Natural killer cell treated with Interleukin-12 subunit alpha and Interleukin-12 subunit beta and Interleukin-15 and Interleukin-18, amount 100 ng/mL, for 72 hours (primary cell): ENCODE measurements around the gene TXNDC5. TPM values are rescaled to one million over a fixed set of nuclear protein-coding genes. Genes with fewer than 3 reads are reported as not detected.

Source experiments
- ATAC-seq, 2 donors: fragments of 150-1000 bp; cut with Tn5 transposase in 1 of 2; sonication (Bioruptor Pico), chemical (Tn5 transposase) in 1 of 2; 2 replicates each; pipeline ENCODE4 v1.10.0; 2021
- DNase-seq: peaks from one replicate; pipeline ENCODE4 v3.0.0; 2022; ENCODE audit warnings: low spot score
- H3K27ac Mint-ChIP-seq, 2 donors: 1 replicate in 1 of 2; 2 replicates in 1 of 2; pipeline ENCODE4 v1.8.0; 2022; ENCODE audit warnings: mixed read lengths in 2 of 2, mild to moderate bottlenecking in 1 of 2, moderate library complexity in 1 of 2
- H3K27me3 Mint-ChIP-seq, 2 donors: 1 replicate in 1 of 2; 2 replicates in 1 of 2; pipeline ENCODE4 v1.8.0; 2022; ENCODE audit warnings: mixed read lengths in 2 of 2
- H3K36me3 Mint-ChIP-seq: one replicate; pipeline ENCODE4 v1.8.0; 2022; ENCODE audit warnings: mixed read lengths
- H3K4me1 Mint-ChIP-seq, 2 donors: 1 replicate in 1 of 2; 2 replicates in 1 of 2; pipeline ENCODE4 v1.8.0; 2022; ENCODE audit warnings: low read depth in 2 of 2, mixed read lengths in 2 of 2, mild to moderate bottlenecking in 1 of 2
- H3K4me3 Mint-ChIP-seq: one replicate; pipeline ENCODE4 v1.8.0; 2022; ENCODE audit warnings: mixed read lengths
- H3K9me3 Mint-ChIP-seq: 2 replicates; pipeline ENCODE4 v1.8.0; 2022; ENCODE audit warnings: mixed read lengths
- total RNA-seq, 2 donors: library from RNA; stranded (reverse); gene quantifications; one replicate each; pipeline ENCODE4 v1.2.3, GENCODE V29; 2022

TXNDC5 gene
- total RNA-seq, result 100 to 1,000 TPM in 1 of 2 donors, 10 to 100 TPM in 1; 54.9 to 110 TPM

DNA sequence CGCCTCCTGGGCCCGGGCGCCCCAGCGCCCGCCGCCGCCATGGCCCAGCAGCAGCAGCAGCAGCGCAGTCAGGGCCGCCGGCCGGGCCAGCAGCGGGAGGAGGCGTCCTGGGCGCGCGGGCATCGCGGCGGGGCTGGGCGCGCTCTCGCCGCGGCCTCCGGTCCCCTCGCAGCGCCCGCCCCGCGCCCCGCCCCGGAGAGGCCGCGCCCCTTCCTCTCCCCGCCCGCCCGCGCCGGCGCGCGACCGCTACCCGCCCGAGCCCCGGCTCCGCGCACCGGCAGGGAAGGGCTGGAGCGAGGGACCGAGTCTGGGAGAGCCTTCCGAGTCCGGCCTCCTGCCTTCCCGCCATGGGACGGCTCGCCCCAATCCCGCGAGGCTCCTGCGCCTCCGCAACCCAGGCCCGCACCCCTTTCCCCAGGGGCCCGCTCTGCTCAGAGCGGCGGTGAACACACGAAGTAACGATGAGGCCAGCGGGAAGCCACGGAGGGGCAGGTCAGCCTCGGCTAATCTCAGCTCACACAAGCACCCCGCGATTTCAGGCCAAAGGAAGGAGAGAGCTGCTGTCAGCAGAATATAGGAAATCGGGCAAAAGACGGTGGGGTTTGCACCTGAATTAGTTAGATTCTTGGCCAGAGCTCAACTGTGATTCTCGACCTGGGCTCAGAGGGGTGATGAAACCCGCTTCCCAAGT, at the start of gene TXNDC5:
Gene TXNDC5, minus strand, starts transcription at position 135 of the 691 bp plus-strand sequence. Its CDS starts 12 bp downstream, at position 123.
- peak within 1 kb of the TSS; percentile 84 for H3K4me3 Mint-ChIP-seq
- DNase-seq (peak; percentile 83), ATAC-seq (peak; percentile 89 to 94)
- H3K36me3 Mint-ChIP-seq, result no peaks in the 10 kb centered on the region
- H3K27me3 Mint-ChIP-seq, result no peaks in the 10 kb centered on the region
- H3K9me3 Mint-ChIP-seq, result no peaks in the 10 kb centered on the region
- H3K27ac Mint-ChIP-seq, result peak within 1 kb of the TSS; percentile 24 to 55
- peaks cover 9 to 10% of the 10 kb centered on the region in 2 donors for H3K4me1 Mint-ChIP-seq

GRCh38 chr6:7960141-7960540, 49.6 kb upstream of the TXNDC5 start:
- H3K4me1 Mint-ChIP-seq, result no peaks in the 10 kb centered on the region
- no peak for ATAC-seq

GRCh38 chr6:7959453-7959852, 48.9 kb upstream of the TXNDC5 start:
- Mint-ChIP-seq H3K4me1 (no peaks in the 10 kb centered on the region), H3K4me3 (no peak overlapping the region), H3K27ac (no peak overlapping the region), H3K36me3 (no peaks in the 10 kb centered on the region), H3K27me3 (peaks cover 0 to 7% of the 10 kb centered on the region in 2 donors), H3K9me3 (no peaks in the 10 kb centered on the region)
- ATAC-seq (no peak), DNase-seq (no peak)

More at GRCh38 chr6:7960141-7960540, 49.6 kb upstream of the TXNDC5 start:
- Mint-ChIP-seq H3K27me3 (peaks cover 0 to 5% of the 10 kb centered on the region in 2 donors), H3K27ac (no peak overlapping the region), H3K36me3 (no peaks in the 10 kb centered on the region), H3K9me3 (peaks cover 1% of the 10 kb centered on the region), H3K4me3 (no peak overlapping the region)
- DNase-seq, result no peak

DNA sequence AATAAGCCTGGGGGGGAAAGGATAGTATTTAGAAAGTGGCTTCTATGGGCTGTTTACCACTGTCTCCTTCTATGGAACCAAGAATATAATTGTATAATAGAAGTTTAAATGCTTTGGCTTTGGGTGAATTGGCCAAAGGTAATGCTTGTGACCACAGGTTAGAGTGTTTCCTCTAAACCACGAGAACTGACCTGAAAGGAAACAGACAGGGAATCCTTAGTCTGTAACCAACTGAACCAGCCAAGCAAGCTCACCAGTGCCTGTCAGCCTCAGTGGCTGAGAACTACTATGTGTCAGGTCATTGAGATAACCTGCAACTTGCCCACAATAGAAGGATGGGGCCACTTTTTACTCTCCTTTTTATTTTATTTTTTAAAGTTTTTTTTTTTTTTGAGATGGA, 47.9 kb upstream of the TXNDC5 start:
- Mint-ChIP-seq H3K36me3 (no peaks in the 10 kb centered on the region), H3K4me1 (no peaks in the 10 kb centered on the region), H3K27me3 (peaks cover 0 to 7% of the 10 kb centered on the region in 2 donors), H3K27ac (no peak overlapping the region), H3K4me3 (no peak overlapping the region), H3K9me3 (no peaks in the 10 kb centered on the region)
- DNase-seq, result no peak
- ATAC-seq, result no peak

DNA sequence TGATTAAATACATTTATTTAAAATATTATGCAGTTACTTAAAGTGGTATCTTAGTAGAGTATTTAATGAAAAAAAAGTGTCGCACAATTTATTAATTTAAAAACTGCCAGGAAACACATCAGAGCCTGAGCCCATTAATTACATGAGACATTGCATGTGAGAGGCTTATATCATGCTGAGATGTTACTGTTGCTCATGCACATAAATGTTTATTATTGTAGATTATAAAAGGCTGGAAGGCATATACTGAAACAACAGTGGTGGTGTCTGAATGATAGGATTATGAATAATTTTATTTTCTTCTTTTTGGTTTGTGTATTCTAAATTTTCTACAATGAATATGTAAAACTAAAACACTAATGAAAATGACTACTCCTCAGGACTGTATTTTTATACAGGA, 45.7 kb upstream of the TXNDC5 start:
- Mint-ChIP-seq H3K4me1 (no peaks in the 10 kb centered on the region), H3K4me3 (no peak overlapping the region), H3K27me3 (peaks cover 9 to 10% of the 10 kb centered on the region in 2 donors), H3K27ac (no peak overlapping the region), H3K9me3 (no peaks in the 10 kb centered on the region), H3K36me3 (no peaks in the 10 kb centered on the region)
- ATAC-seq, result no peak
- no peak for DNase-seq

DNA sequence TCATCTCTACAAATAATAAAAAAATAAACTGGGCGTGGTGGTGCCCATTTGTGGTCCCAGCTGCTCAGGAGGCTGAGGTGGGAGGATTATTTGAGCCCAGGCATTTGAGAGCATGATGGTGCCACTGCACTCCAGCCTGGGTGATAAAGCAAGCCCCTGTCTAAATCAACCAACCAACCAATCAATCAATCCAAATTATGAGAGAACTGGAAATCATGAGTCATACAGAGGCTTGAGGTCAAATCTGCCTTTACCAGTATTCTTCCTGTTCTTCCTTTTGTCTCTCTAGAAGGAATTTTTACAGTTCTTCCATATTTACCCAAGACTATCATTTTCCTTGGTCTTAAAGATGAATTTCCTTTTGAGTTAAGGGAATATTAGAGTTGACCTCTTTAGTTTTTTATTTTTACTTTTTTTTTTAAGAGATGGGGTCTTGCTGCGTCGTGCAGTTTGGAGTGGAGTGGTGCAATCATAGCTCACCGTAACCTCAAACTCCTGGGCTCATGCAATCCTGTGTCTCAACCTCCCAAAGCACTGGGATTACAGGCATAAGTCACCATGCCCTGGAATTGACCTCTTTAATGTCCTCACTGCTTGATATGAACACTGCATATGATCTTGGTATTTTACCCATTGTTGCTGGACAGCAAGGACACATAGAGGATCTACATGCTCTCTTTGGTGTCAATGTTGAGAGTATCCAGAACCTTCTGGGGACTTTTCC, 44.1 kb upstream of the TXNDC5 start:
- ATAC-seq (no peak), DNase-seq (no peak)
- no peak overlapping the region for H3K4me3 Mint-ChIP-seq
- H3K4me1 Mint-ChIP-seq, result no peaks in the 10 kb centered on the region
- no peaks in the 10 kb centered on the region for H3K36me3 Mint-ChIP-seq
- H3K9me3 Mint-ChIP-seq, result no peaks in the 10 kb centered on the region
- no peak overlapping the region for H3K27ac Mint-ChIP-seq
- H3K27me3 Mint-ChIP-seq, result peaks cover 9 to 10% of the 10 kb centered on the region in 2 donors

DNA sequence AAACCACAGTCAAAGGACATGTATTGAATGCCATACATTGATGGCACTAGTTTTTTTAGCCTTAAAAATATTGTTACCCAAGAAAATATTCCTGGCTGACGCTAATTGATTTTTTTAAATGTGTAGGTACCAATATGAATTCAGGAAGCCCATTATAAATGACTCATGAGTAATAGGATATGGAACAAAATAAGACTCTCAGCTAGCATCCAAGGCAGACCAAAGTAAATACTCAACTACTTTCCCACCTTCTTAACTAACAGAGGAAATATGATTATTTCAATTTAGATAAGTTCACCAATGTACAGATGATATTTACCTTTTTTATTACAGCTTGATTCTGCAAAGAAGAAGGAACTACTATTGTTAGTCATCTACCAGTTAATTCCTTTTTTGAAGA, 43.2 kb upstream of the TXNDC5 start:
- DNase-seq, result no peak
- no peaks in the 10 kb centered on the region for H3K9me3 Mint-ChIP-seq
- no peak for ATAC-seq
- H3K4me1 Mint-ChIP-seq, result no peaks in the 10 kb centered on the region
- H3K27me3 Mint-ChIP-seq, result peaks cover 10 to 14% of the 10 kb centered on the region in 2 donors
- H3K27ac Mint-ChIP-seq, result no peak overlapping the region
- H3K4me3 Mint-ChIP-seq, result no peak overlapping the region
- no peaks in the 10 kb centered on the region for H3K36me3 Mint-ChIP-seq

GRCh38 chr6:7939864-7940228, 29.3 kb upstream of the TXNDC5 start:
- H3K27me3 Mint-ChIP-seq, result peaks cover 0 to 5% of the 10 kb centered on the region in 2 donors
- H3K27ac Mint-ChIP-seq, result no peak overlapping the region
- ATAC-seq (no peak), DNase-seq (no peak)
- no peak overlapping the region for H3K4me3 Mint-ChIP-seq
- H3K4me1 Mint-ChIP-seq, result no peaks in the 10 kb centered on the region
- no peaks in the 10 kb centered on the region for H3K9me3 Mint-ChIP-seq
- no peaks in the 10 kb centered on the region for H3K36me3 Mint-ChIP-seq

GRCh38 chr6:7939184-7939863, 28.7 kb upstream of the TXNDC5 start:
- no peak for ATAC-seq
- Mint-ChIP-seq H3K4me3 (no peak overlapping the region), H3K4me1 (no peaks in the 10 kb centered on the region), H3K9me3 (no peaks in the 10 kb centered on the region), H3K27me3 (peaks cover 0 to 5% of the 10 kb centered on the region in 2 donors), H3K36me3 (no peaks in the 10 kb centered on the region), H3K27ac (no peak overlapping the region)
- no peak for DNase-seq

- Mint-ChIP-seq H3K27me3 (peaks cover 0 to 7% of the 10 kb centered on the region in 2 donors), H3K27ac (no peak overlapping the region), H3K4me3 (no peak overlapping the region), H3K36me3 (no peaks in the 10 kb centered on the region), H3K4me1 (no peaks in the 10 kb centered on the region), H3K9me3 (no peaks in the 10 kb centered on the region)
- ATAC-seq, result no peak
- DNase-seq, result no peak
Observed at GRCh38 chr6:7938562-7939183, 28.1 kb upstream of the TXNDC5 start.

DNA sequence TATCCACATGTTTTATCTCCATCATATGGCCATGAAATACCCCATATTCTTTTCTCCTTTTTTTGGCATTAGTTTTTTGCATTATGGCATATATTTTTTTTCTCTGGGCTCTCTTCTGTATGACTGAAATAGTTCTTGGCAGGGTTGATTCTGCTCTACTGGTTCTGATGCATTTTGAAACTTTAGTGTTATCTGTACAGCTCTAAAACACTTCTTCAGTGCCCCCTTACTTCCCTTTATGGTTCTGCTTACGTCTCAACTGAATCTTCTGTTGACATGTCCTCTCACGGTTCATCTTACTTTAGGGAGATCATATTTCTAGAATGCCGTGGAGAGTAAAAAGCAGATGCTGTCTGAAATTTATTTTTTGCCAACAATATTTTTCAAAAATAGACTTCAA, 23.2 kb upstream of the TXNDC5 start:
- ATAC-seq (peak in 1 of 2 donors; percentile 53), DNase-seq (no peak)
- Mint-ChIP-seq H3K4me3 (no peak overlapping the region), H3K9me3 (no peaks in the 10 kb centered on the region), H3K27me3 (peaks cover 10 to 13% of the 10 kb centered on the region in 2 donors), H3K36me3 (peaks cover under 1% of the 10 kb centered on the region), H3K4me1 (no peaks in the 10 kb centered on the region), H3K27ac (no peak overlapping the region)

DNA sequence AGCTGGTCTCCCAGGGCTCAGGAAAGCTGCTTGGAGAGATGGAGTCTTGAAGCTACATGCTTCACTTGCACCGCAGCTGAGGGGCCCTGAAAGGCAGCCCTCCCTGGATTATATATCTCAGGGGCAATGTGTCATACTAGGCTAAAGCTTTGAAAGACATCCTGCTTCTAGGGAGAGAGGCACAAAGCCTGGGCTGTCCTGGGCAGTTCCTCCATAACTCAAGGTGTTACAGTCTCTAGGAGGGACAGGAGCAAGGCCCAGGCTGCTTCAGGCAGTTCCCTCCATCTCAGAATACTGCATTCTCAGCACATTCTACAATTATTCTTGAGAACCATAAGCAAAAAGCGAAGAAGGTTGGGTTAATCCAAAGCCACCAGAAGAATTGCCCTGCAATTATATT, 22.0 kb upstream of the TXNDC5 start:
- ATAC-seq (no peak), DNase-seq (no peak)
- Mint-ChIP-seq H3K27ac (no peak overlapping the region), H3K4me3 (no peak overlapping the region), H3K36me3 (peaks cover 6% of the 10 kb centered on the region), H3K9me3 (no peaks in the 10 kb centered on the region), H3K4me1 (no peaks in the 10 kb centered on the region), H3K27me3 (peaks cover 20 to 21% of the 10 kb centered on the region in 2 donors)

- peaks cover 34 to 41% of the 10 kb centered on the region in 2 donors for H3K27me3 Mint-ChIP-seq
Observed at GRCh38 chr6:7924867-7925266, 14.3 kb upstream of the TXNDC5 start.

More at GRCh38 chr6:7924867-7925266, 14.3 kb upstream of the TXNDC5 start:
- Mint-ChIP-seq H3K36me3 (peaks cover 25% of the 10 kb centered on the region), H3K27ac (no peak overlapping the region), H3K4me3 (no peak overlapping the region), H3K4me1 (no peaks in the 10 kb centered on the region), H3K9me3 (peaks cover 5% of the 10 kb centered on the region)
- ATAC-seq (no peak), DNase-seq (no peak)
